T-helper 9 cell (primary cell): ENCODE results near the gene SLC7A9.
"Not testable (repeated sequence)": the region's sequence is repeated elsewhere in the genome, so short reads cannot be mapped to it uniquely, and the experiment has no call there.

Experiments used
- DNase-seq: peaks from one replicate; pipeline ENCODE4 v3.0.0-alpha.2; 2020
- total RNA-seq, 2 donors: gene quantifications; one replicate each; lab custom pipeline; 2026; lab: John Stamatoyannopoulos, UW

SLC7A9 gene
- 0 to 0.35 reads per million in 2 donors for total RNA-seq

DNA sequence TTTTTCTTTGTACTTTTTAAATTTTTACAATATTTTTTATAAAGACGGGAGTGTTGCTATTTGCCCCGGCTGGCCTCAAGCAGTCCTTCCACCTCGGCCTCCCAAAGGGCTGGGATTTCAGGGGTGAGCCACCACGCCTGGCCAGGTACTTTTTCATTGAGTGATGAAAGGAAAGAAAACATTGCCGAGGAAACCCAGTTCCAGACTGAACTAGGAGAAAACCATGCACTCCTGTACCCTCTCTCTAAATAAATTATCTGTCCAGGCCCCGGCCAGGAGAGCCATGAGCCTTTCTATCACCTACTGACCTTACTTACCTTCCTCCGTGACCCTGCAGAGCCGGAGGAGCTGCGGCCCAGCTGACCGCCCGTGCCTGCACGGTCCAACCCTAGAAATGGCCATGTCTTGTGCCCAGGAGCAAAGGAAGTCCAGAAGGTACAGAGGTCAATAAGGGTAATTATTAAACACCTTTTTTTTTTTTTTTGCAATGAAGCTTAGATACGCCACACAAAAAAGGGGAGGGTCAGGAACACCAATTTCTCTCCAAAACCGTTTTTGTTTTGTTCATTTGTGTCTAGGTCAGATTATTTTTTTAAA, at the start of gene SLC7A9:
SLC7A9 (minus strand) TSS at position 399 of the 597 bp plus-strand sequence. CDS start 1,233 bp downstream, outside the sequence.
- no peak for DNase-seq

DNA sequence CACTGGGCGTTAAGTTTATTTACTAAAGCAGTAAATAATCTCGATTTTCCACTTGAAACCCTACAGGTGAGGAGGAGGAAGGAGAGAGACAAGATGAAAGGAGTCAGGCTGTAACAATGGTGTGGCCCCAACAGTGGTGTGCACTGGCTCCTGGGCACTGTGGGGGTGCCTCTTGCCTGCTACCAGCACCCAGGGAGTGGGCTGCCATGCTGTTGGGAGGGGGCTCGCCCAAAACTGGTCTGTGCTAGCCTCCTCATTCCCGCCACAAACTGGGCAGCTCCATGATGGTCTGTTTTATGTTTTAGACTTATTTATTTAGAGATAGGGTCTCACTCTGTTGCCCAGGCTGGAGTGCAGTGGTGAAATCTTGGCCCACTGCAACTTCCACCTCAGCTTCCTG, 49.8 kb upstream of the SLC7A9 start:
- DNase-seq = no peak

DNA sequence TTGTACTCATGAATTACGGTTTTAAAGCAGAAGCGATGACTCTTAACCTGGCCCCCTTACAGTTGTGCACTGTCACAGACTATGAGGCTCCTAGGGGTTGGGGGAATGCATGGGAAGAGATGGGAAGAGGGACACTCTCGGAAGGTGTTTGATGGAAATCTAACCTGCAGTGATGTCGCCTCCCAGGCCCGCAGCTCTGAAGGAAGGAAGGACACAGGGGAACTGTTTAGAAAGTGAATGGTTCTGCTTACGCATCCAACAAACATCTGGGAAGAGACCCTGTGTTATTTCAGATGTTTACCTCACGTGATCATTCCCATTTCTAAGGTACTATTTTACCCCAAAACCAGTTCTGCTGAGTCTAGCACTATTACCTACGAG, 48.0 kb upstream of the SLC7A9 start:
- DNase-seq = no peak

DNA sequence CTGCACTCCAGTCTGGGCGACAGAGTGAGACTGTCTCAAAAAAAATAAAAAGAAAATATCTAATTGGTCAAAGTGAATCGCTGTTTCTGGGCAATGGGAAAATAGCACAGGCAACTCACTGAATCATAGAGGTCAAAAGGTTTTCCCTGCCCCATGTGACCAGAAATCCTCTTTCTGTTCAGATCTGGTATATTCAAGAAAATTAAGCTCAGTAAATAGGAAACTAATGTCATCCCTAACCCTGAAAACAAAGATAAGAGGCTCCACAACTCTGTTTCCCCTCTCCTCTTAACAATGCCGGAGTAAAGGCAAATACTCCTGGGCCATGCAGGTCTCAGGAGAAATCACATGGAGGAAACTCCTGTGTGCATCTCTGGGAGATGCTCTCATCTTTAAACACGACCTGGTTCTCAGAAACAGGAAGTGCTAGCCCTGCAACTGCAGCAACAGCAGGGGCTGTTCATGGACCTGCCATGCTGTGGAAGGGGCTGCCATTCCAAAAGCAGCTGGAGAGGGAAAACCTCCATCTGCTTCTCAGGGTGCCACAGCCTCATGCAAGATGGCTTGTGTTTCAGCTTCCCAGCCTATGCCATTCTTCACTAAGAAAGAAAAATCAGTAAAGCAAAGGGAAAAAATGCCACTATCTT, 47.5 kb upstream of the SLC7A9 start:
- DNase-seq = no peak

DNA sequence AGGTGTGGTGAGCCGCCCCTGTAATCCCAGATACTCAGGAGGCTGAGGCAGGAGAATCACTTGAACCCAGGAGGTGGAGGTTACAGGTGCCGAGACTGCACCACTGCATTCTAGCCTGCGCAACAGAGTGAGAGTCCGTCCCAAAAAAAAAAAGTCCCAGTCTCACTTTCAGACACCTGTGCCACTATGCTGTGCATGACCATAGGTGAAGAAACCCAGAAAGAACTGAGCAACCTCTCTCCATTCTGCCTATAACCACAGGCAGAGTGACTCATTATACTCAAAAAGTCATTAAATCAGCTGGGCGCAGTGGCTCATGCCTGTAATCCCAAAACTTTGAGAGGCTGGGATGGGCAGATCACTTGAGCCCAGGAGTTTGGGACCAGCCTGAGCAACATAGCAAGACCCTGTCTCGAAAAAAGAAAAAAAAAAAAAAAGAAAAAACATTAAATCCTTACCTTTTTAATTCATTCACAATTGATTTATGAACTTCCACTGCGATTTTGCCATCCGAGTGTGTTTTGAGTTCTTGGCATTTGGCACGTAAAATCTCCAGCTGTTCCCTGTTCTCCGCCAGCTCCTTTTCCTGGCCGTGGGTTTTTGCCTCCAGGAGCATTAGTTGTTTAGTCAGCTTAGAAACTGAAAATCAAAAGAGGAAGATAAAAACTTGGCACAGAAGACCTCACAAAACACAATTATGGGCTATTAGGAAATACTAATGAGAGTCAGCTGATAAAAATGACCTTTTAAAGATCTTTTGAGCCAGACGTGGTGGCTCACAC, 45.5 kb upstream of the SLC7A9 start:
- no peak for DNase-seq

DNA sequence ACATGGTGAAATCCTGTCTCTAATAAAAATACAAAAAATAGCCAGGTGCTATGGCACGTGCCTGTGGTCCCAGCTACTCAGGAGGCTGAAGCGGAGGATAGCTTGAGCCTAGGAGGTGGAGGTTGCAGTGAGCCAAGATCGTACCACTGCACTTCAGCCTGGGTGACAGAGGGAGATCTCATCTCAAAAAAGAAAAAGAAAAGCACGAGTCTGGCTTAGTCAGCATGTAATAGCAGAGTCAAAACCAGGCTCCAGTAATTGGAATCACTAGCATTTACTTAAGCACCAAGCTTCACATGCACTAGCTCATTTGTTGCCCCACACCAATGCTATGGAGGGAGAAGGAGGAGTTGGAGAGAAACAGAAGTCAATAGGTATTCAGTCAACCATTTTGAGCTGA, 41.9 kb upstream of the SLC7A9 start:
- DNase-seq = no peak

DNA sequence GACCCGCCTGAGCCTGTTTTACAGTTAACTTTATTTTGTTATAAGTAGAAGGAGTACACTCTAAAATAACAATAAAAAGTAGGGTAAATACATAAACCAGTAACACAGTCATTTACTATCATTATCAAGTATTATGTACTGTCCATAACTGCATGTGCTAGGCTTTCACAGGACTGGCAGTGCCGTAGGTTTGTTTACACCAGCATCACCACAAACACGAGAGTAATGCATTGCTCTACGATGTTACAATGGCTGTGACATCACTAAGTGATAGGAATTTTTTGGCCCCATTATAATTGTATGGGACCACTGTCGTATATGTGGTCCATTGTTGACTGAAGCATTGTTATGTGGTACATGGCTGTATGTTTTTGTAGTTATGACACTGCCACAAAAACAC, 41.3 kb upstream of the SLC7A9 start:
- no peak for DNase-seq

DNA sequence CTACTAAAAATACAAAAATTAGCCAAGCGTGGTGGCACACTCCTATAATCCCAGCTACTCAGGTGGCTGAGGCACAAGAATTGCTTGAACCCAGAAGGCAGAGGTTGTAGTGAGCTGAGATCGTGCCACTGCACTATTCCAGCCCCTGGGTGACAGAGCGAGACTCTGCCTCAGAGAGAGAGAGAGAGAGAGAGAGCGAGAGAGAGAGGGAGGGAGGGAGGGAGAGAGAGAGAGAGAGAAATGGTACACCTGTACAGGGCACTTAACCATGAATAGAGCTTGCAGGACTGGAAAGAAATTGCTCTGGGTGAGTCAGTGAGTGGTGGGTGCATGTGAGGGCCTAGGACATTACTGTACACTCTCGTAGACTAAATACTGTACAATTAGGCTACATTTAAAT, 40.5 kb upstream of the SLC7A9 start:
- DNase-seq = no peak

DNA sequence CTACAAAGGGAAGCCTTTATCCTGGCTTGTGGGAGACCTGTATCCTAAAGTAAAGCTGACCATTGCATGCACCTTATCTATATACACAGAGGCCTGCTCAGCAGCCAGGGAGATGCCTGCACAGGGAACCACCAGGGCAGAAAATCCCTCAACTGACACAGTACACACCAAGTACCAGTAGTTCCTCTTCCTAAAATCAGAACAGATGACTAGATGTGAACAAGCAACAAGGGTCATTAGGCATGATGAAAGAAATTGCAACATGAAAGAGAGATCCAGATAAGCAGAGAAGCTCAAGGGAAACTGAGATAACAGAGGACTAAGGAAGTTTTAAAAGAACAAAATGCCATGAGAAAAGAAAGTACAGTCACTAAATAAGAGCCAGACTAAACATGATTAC, 39.7 kb upstream of the SLC7A9 start:
- no peak for DNase-seq

DNA sequence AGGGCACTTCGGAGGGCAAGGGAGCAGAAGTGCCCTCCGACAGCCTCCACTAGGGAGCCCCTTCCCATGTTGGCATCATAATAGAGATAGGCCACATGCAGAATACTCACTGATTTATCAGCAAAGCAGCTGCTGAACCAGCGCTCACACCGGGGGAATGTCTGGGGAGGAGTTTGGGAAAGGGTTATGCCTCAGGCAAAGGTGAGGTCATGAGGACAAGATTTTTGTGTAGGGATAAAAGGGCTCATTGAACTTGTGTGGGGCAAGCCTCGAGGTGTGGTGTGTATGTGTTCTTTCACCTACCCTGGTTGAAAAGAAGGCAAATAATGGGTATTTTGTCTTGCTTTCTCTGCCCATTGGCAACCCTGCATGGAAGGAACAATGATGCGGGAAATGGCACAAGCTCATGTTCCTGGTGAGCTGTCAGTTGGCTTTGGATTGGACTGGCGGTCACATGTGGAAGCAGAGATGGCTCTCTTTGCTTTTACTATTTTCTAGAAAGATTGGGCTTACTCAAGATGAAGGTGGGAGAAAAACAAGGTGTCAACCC, 39.1 kb upstream of the SLC7A9 start:
- no peak for DNase-seq

DNA sequence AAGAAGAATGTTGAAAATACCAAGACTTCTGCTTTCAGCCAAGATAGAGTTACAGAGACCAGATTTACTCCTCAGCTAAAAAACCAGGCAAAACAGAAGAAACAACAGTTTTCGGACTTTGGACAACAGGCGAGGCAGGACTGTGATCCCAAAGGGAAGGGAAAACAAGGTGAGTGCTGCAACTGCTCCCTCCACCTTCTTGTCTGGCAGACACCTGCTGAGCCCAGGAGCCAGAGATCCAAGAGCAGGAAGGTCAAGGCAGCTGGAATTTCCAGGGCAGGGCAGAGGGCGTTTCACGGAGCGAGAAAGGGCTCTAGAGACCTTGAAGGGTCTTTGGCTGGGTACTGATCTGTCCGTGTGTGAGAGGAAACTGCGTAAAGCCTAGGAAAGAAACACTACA, 32.9 kb upstream of the SLC7A9 start:
- DNase-seq = no peak

DNA sequence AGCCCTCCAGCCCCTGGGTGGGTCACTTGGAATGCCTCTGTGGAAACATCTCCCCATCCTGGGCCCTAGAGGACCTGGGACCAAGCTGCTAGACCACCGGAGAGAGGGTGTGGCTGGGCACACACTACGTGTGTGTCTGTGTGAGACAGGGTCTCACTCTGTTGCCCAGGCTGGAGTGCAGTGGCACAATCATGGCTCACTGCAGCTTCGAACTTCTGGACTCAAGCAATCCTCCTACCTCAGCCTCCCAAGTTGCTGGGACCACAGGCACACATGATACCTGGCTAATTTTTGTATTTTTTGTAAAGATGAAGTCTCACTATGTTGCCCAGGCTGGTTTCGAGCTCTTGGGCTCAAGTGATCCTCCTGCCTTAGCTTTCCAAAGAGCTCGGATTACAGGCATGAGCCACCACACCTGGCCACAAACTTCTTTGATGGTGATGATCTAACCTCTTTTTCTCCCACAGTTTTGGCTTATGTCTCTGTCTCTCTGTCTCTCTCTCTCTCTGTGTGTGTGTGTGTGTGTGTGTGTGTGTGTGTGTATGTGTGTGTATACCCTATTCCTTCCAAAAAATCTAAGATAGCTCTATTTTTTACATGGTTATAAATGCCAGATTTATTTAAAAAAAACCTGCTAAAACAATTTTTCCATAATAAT, 32.1 kb upstream of the SLC7A9 start:
- DNase-seq = no peak

DNA sequence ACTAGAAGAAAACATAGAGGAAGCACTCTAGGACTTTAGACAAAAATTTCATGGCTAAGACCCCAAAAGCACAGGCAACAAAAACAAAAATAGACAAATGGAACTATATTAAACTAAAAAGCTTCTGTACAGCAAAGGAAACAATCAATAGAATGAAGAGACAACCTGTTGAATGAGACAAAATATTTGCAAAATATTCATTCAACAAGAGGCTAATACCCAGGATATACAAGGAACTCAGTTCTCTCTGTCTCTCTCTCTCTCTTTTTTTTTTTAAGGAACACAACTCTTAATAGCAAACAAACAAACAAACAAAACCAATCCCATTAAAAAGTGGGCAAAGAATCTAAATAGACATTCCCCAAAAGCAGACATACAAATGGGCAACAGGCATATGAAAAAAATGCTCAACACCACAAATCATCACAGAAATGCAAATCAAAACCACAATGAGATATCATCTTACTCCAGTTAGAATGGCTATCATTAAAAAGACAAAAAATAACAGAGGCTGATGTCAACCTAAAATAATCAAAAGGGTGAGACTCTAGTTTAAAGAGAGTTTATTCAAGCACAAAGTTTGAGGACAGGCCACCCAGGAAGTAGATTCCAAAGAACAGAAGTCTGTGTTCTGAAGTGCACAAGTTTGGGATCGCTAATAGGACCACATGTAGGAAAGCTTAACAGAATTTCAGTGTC, 27.1 kb upstream of the SLC7A9 start:
- no peak for DNase-seq

DNA sequence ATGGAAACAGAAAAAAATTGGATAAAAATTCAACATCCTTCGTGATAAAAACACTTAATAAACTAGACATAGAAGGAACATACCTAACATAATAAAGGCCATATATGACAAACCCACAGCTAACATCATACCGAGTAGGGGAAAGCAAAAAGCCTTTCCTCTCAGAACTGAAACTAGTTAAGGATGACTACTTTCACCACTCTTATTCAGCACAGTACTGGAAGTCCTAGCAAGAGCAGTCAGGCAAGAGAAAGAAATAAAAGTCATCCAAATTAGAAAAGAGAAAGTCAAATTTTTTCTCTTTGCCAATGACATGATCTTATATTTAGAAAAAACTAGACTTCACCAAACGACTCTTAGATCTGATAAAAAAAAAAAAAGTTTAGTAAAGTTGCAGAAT, 25.8 kb upstream of the SLC7A9 start:
- no peak for DNase-seq

DNA sequence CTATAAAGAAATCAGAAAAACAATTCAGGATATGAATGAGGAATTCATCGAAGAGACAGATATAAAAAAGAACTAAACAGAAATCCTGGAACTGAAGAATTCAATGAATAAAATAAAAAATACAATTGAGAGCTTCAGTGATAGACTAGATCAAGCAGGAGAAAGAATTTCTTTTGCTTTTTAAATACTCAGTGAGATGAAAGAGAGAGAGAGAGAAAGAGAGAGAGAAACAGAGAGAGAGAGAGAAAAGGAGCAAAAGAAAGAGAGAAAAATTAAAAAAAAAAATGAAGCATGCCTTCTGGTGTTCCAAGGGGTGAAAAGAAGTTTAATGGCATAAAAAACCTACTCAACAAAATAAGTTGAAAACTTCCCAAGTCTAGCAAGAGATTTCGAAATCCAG, 22.0 kb upstream of the SLC7A9 start:
- DNase-seq = no peak

DNA sequence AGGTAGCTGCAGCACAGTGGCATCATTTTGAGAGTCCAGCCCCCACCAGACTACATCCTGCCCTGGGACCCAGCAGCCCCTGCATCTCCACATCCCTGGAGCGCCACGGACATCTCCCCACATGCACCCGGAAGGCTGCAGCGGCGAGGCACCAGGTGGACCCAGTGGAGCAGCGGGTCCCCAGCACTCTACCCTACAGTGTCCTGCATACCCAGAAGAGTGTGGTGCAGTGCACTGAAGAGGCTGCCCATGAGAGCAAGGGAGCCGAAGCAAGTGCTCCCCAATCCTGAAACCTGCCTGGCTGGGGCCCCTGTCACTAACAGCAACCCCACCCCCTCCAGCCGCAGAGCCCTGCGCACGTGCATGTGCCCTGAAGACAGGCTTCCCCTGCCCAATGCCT, 21.3 kb upstream of the SLC7A9 start:
- no peak for DNase-seq

DNA sequence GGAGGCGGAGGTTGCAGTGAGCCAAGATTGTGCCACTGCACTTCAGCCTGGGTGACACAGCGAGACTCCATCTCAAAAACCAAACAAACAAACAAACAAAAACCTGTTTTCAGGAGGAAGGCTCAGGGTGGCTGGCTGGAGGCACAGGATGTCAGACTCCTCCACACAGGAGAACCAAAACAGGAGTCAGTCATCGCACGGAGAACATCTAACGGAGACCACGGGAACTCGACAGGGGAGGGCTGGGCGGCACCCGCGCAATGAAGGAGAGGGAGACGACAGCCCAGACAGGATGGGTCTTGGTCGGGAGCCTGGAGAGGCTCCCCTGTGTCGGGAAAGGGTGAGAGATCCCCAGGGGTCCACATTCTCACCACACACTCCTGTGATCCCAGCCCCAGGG, 20.8 kb upstream of the SLC7A9 start:
- DNase-seq = no peak

DNA sequence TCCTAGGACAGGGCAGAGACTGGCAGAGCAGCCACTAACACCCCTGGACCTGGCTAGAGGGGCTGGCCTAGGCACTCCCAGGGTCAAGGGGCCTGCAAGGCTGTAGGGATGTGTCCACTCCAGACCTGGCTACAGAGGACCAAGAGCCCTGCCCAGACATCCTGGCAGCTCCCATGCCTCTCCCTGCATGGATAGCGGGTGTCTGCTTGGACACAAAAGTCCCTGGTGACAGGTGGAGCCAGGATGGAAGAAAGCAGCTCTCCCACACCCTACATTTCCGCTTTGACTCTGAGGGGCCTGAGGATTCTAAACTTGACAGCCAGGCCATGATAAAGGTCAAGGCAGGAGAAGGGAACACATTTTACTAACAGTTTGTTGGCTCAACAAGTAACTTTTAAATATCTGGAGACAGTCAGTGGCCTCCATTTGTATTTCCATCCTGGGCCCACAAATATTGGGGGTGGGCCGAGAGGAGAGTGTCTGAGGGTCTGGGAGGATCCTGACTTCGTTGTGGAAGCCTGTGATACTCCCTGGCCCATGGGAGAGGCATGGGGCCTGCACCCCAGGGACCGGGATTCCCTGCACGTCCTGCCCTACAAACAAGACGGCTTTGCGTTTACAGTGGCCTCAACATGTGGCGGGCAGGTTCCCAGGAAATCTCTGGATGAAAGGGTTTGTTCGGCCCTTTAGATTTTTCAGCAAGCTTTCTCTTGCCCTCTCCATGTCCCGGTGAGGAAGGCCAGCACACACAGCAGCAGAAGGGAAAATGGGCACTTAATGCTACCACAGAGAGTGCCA, 19.8 kb upstream of the SLC7A9 start:
- no peak for DNase-seq

DNA sequence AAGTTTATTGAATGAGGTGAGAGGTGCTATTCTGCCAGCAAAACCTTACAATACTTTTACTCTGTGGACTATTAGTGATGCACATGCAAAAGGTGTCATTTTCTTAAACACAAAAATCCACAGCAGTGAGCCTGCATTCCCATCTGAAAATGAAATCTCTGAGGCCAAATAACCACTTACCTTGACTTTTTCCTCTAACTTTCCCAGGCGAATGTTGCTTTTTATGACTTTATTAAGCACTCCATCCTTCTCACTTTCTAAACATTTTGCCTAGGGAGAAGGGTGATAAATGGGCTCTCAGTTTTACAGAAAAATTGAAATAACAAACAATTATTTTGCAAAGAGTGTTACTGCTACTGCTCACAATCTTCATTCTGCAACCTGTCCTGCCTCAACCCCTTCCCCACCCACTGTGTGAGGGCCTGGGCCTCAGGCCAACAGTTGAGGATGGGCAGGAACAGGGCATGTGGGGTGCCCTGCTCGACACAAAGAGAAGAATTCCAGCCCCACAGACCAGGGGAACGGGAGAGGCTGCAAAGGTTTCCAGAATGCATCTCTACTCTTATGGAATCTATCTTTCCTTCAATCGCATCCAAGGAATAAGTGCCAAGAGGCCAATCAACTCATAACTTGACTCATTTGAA, 18.1 kb upstream of the SLC7A9 start:
- DNase-seq = no peak

DNA sequence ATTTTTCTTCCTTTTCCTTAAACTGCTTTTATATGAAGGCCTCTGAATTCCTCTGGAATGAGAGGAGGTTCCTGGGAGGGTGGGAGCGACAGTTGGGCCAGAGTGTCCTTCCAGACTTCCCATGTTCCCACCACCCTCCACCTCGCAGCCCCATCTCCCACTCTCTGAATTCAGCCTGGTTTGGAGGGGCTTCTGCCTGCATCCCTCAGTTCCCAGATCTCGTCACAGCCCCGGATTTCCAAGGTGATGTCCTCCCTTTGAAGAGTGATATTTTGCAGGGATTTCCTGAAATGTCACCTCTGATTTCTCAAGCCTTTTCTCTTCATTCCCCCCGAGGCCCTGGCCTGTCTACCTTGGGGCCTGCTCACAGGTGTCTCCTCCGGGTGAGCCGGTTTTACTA, 16.7 kb upstream of the SLC7A9 start:
- no peak for DNase-seq

DNA sequence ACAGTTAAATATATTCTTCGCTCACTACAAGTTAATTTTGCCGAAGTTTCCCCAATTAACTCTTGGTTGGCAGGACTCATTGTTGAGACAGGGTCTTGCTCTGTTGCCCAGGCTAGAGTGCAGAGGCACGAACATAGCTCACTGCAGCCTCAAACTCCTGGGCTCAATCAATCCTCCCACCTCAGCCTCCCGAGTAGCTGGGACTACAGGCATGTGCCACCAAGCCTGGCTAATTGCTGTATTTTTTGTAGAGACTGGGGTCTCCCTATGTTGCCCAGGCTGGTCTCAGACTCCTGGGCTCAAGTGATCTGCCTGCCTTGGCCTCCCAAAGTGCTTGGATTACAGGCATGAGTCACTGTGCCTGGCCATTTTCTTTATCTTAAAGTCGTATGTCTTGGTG, 15.7 kb upstream of the SLC7A9 start:
- DNase-seq = not testable (repeated sequence)
